ENCODE data around the gene UNC5B.

UNC5B gene

DNA sequence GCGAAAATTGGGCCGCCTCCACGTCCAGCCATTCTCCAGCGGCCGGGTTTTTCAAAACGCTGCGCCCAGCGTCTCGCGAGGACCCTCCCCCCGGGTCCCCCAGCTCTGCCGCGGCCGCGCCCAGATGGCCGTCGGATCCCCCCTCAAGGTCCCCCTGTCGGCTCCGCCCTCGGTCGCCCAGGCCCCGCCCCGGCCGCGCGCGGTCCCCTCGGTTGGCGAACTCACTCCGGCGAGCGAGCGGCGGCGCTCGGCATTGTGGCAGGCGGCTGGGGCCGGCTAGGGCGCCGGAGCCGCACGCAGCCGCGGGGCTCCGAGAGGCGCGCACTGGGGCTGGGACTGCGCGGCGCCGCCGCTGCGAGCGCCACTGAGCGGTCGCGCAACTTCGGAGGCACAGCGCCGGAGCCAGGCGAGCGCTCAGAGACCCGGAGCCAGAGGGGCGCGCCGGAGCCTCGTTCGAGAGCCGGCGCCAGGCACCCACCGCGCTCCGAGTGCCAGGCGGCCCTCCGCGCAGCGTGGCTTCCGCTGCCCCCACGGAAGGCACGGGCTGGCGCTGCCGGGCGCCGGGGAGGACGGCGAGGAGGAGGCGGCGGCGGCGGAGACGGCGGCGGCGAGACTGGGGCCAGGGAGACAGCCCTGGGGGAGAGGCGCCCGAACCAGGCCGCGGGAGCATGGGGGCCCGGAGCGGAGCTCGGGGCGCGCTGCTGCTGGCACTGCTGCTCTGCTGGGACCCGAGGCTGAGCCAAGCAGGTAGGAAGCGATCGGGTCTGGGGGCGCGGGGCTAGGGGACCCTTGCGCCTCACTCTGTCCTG, at the start of gene UNC5B:
TSS of gene UNC5B (plus strand) at position 253 of the 809 bp plus-strand sequence. CDS start at position 669, 416 bp downstream.
- peak; percentile 94 for DNase-seq (ENCODE audit: low spot score)

DNA sequence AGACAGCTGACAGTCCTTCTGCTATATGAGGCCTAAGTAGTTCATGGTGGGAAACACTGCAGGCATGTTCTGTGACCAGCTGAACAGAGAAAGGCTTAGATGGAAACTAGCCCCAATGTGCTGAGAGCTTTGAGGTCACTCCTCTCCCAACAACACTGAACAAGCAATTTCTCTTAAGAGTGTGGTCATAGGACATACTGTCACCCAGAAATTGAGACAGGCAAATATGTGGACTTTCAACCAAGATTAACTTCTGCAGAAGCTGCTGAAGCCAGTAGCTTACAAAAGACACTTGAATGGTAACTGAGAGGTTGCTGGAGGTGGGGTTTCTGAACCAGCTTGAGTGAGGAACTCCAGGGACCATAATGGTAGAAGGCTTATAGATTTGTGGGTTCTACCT, 38.9 kb upstream of the UNC5B start:
- DNase-seq (ENCODE audit: low spot score): no peak

DNA sequence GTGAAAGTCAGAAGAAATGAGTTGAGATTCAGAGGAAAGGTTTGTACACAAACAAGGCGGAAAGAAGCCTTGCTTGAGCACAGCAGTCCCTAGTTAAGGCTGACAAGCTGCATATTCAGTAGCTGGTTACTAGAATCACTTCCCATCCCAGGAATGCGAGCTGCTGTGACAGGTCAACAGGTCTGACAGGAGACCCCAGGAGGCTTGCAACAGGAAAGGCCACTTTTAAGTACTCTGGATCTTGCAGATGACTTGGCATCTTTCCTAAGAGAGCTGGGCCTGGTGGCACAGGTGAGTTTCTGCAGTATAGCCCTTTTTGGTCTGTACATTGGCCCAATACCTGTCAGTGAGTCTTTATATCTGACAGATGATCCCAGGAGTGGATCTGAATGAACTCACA, 35.7 kb upstream of the UNC5B start:
- no peak for DNase-seq (ENCODE audit: low spot score)

DNA sequence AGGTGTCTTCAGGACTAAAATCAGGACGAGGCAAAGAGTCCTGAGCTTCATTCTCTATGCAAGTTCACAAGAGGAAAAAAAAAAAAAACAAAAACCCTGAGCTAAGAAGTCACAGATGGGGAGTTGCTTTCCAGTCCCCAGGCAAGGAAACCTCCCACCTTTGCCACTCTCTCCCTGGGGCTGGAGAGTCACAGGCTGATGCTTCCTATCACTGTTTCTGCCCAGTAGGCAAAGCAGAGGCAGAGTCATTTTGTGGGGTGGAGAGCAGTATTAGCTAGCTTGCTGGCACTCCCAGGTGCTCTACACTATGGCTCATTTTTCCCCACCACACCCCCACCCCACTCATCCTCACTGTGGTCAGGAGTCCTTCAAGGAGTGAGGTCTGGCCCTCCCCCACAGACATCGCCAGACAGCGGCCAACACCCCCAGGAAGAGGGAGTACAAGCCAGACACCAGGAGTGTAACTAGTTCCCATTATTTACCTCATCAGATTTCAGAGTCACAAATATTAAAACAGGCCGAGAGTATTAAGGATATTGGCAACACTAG, 34.6 kb upstream of the UNC5B start:
- no peak for DNase-seq (ENCODE audit: low spot score)

DNA sequence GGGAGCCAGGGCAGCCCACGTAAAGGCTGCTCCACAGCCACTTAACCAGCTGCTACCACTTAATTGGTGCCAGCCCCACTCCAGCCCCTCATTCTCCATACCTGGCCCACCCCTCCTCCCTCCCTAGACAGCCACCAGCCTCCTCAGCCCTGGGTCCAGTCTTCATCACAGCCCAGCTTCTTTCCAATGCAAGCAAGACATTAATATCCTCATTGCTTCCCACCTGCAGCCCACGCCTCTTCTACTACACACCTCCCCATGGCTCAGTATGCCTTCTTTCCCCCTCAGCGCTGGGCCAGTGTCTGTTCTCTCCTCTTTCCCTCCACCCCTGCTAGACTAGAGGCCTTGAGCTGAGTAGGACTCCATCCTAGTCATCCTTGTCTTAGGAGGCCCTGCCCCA, 33.5 kb upstream of the UNC5B start:
- no peak for DNase-seq (ENCODE audit: low spot score)

DNA sequence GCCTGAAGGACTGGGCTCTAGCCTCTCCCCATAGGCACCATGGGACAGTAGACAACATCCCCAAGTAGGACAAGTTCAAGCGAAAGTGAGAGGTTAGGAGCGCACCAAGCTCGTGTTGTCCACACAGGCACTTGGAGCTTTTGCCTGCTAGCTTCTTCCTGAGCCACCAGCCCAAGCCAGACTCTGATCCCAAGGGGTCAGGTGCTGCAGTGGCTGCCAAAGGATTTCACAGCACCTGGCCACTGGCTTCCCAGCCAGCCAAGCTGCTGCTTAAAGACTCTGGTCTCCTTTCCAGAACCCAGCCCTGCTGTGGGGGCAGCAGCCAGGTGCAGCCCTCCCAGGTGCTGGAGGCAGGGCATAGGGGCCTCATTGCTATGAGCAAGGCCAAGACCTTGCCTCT, 33.0 kb upstream of the UNC5B start:
- no peak for DNase-seq (ENCODE audit: low spot score)

DNA sequence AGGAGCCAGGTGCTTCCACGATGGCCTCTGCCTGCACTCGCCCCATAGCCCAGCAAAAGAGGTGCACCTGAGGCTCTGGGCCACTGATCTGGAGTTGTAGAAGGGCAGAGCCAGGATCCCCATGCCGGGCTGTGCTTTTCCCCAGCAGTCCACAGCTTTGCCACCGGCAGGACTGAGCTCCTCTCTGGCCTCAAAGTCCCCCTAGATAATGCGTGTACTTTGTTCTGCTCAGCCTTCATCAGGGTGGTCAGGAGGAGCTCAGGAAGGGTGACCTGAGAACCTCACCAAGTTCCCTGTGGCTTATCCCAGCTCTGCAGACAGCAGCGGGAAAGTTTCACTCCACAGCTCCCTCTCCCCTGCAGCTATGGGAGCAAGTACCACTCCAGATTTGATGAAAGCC, 27.9 kb upstream of the UNC5B start:
- DNase-seq (ENCODE audit: low spot score): no peak

DNA sequence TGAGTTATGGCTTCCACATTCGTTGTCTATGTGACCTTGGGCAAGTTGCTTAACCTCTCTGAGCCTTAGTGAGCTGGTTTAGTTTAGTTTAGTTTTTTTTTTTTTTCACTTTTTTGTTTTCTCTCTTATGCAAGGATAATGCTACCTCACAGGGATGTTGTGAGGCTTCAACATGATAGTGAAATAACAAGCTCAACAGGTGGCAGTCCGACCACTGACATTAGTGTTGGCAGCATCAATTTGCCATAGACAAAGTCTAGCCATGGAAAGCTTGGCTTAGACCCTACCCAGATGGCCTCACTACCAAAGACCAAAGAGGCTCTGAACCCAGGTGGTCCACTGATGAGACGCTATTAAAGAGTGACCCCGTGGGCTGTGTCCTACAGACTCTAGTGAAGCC, 27.2 kb upstream of the UNC5B start:
- DNase-seq (ENCODE audit: low spot score): no peak

DNA sequence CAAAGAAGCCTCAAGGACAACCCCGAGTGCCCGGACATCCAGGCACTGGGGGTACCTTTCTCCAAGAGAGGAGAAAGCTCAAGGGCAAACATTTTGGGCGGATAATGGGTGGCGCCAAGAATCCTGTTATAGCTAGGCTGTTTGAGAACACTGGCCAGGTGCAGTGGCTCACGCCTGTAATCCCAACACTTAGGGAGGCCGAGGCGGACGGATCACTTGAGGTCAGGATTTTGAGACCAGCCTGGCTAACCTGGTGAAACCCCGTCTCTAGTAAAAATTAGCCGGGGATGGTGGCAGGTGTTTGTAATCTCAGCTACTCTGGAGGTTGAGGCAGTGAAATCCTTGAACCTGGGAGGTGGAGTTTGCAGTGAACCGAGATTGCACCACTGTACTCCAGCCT, 25.2 kb upstream of the UNC5B start:
- DNase-seq (ENCODE audit: low spot score): no peak

DNA sequence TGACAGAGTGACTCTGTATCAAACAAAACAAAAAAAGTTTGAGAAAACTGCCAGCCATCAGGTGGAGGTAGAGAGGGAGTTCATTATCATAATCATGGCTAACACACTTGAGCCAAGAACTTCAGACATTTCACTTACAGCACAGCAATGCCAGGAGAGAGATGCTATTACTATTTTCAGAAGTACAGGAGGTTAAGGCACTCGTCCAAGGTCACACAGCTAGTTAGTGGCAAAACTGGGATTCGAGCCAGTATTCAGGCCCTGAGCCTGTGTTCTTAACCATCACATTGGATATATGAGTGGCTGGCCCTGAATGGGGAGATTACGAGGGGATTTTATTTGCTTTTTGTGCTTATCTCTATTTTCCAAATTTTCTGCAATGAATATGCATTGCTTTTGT, 24.8 kb upstream of the UNC5B start:
- no peak for DNase-seq (ENCODE audit: low spot score)

DNA sequence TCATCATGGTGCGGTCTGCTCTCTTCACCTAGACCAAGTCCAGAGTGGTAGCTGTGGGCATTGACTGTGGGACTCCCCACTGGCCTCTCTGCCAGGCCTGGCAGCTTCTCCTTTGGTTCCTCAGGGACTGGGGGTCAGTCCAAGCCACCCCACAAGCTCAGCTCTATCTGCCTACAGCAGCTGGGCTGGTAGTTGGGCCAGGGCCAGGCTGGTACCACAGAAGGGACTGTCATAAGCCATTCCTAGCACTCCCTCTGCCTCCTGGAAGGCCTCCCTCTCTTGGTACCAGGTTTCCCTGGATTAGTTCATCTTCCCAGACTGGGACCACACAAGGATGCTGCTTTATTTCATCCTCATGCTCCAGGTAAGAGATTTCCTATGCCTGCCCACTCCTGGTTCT, 24.2 kb upstream of the UNC5B start:
- DNase-seq (ENCODE audit: low spot score): peak; percentile 26

DNA sequence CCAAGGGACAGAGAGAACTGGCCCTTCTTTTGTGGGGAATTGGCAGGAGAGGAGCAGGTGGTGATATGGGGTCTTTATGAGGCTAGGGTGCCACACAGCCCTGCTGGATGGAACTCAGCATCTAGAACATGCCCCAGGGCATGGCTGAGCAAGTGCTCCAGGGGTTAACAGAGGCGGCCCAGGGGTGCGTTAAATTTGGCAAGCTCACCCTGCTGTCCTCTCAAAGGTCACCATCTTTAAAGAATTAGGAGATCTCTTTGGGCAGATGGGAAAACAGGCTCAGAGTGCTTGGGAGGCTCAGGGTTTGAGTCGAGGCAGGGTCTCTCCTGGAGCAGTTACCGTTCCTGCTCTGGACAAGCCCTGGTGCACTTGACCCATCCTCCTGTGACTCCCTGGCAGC, 21.4 kb upstream of the UNC5B start:
- no peak for DNase-seq (ENCODE audit: low spot score)

DNA sequence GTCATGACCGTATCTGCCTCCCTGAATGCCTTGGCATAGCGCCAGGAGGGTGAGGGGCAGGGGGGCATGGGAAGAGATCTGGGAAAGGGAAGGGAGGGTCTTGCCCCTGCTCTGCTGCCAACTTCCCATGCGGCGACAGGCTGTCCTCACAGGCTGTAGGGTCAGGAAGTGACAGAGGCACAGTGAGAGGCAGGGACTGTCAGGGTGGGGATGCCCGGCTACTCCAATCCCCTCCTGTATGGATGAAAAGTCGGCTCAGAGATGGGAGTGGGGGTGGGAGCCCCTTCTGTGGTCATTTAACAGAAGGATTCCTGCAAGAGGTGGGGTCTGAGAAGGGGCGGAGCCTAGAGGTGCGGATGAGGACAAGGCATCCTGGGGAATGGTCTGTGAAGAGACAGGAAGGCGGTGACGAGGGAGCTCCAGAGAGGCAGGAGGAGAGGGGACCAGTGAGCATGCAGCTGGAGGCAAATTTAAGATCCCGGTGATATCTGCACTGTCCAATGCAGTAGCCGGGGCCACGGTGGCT, 20.8 kb upstream of the UNC5B start:
- no peak for DNase-seq (ENCODE audit: low spot score)

DNA sequence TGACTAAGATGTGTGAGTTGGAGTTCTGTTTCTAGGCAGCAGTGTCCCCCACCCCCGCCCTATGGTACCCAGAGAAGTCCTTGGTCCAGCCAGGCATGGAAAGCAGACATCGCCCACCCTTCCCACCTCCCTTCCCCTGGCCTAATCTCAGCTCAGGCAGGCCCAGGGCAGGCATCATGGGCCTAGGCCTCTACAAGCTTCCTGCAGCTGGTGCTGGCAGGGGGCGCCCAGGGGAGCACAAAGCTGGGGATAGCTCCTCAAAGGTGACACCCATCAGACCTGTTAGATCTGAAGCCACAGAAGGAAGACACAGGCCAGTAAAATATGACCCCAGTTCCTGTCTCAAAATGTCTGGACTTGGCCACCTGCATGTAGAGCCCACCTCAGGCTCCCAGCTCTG, 18.9 kb upstream of the UNC5B start:
- no peak for DNase-seq (ENCODE audit: low spot score)

DNA sequence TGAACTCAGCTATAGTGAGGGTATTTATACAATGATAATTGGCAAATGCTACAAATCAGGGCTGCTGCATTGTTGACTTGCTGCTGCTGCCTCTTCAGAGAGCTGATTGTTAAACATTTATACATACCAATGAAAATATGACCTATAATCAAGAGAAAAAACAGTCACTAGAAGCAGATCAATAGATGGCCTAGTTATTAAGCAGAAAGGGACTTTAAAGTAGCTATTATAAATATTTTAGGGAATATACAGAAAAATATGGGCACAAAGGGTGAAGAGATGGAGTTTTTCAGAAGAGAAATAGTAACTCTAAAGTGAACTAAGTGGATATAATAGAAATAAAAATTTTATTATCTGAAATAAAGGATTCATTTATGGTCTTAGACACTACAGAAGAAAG, 14.4 kb upstream of the UNC5B start:
- no peak for DNase-seq (ENCODE audit: low spot score)

DNA sequence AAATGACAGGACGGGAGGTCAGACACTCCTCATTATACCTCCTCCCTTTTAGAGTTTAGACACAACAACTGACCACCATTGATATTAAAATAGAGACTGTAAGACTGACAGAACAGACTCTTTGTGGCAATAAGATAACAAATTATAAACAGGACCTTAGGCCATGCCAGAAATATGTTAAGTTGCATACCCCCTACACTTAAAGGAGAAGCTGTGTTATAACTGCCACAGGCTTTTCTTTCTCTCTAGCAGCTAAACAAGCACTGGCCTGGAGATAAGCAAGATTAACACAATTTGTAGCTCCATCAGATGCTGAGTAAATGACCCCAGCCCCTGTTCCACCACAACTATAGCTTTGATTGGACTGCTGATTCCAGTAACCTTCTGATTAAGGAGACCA, 10.5 kb upstream of the UNC5B start:
- DNase-seq (ENCODE audit: low spot score): no peak

DNA sequence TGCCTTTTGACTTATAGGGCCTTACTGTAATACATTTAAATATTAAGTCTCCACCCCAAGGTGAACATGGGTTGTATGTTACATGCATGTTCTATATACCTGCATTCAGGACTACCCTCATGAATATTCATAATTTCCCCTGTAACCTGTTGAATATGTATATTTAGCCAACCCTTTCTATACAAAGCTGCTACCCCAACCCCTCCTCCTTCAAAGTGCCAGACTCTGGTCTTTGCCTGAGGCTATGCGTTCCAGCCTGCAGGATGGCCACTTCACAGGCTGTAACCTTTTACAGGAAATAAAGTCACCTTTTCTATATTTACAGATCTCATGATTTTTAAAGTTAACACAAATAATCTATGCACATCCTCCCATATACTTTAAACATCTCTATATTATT, 10.1 kb upstream of the UNC5B start:
- no peak for DNase-seq (ENCODE audit: low spot score)

DNA sequence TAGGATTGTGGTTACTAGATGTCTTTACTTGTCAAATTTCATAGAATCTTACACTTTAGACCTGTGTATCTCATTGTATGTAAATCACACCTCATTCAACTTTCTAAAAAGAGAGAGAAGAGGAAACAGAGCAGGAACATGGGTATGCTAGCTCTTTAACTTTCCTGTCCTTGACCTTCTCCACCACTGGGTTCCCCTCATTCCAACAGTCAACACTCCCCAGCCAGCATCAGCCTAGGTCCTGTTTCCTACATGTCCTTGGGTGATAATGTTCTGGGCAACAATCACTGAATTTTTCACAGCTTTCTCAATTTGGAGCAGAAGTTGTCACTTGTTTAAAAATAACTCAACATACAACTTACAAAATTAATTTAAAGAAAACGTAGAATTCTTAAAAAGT, 9.2 kb upstream of the UNC5B start:
- no peak for DNase-seq (ENCODE audit: low spot score)

DNA sequence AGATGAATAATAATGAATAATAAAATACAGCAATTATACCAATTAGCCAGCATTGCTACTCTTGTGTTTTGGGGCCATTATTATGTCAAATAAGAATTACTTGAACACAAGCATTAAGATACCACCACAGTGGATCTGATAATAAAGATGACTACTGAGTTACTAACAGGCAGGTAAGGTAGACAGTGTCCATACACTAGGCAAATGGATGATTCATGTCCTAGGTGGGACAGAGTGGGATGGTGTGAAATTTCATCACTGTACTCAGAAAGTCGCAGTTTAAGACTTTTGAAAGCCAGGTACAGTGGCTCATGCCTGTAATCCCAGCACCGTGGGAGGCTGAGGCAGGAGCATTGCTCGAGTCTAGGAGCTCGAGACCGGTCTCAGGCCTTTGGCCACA, 8.7 kb upstream of the UNC5B start:
- no peak for DNase-seq (ENCODE audit: low spot score)

DNA sequence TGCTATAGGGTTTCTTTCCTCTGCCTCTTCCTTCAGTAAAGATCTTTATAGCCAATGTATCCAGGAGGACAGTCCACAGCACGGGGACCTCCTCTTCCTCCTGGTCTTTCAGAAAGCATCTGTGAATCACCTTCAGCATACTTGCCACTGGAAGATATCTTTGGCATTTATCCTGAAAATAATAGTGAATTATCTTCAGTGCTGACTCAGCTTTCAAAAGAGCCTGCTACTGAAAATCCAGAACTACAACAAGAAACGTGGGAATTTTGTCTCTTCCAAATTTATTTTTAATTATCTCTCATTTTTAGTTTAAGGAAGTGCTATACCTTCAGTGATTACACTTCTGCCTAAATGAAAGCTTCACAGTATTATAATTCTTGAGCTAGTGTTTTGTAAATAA, 7.6 kb upstream of the UNC5B start:
- DNase-seq (ENCODE audit: low spot score): no peak

DNA sequence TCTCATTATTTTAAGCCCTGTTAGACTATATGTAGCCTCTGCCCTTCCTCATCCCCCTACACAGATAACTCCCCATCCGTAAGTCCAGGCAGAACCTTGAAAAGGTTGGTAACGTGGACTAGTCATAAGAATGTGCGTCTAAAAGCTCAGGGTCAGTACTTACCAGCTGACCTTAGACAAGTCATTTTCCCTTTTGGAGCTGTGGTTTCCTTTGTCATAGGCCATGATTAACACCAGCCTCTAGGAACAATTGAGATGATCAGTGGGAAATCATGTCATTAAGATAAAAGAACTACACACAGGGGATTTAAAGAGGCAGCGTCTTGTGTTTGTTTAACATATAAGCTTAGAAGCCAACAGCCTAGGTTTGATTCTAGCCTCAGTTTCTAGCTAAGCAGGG, 6.9 kb upstream of the UNC5B start:
- DNase-seq (ENCODE audit: low spot score): no peak

DNA sequence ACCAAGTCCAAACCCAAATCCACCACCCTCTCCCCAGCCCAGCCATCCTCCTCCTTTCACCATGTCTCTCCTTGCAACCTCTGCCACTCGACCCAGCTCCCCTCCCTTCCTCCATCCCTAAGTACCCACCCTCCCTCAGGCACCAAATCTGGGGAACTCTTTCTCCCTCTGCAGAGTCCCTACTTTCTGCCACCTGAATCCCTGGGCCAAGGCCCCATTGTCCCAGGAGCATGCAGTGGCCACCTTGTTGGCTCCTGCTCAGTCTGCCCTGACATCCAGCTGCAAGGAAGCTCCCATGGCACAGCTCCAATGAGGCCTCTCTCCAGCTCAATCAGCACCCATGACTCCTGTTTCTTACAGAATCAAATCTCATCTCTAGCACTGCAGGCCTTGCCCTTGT, 5.5 kb upstream of the UNC5B start:
- DNase-seq (ENCODE audit: low spot score): no peak

DNA sequence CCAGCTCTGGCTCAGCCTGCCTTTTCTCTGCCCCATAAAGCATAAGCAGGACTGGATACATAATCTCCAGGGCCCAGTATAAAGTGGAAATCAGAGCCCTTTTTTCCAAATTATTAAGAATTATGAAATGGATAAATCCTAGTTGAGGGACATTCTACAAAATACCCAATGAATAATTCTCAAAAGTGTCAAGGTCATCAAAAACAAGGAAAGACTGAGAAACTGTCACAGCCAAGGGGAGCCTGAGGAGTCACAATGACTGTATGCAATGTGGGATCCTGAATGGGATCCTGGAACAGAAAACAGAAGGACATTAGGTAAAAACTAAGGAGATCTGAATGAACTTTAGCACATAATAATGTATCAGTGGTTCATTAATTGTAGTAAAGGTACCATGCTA, 4.8 kb upstream of the UNC5B start:
- no peak for DNase-seq (ENCODE audit: low spot score)

DNA sequence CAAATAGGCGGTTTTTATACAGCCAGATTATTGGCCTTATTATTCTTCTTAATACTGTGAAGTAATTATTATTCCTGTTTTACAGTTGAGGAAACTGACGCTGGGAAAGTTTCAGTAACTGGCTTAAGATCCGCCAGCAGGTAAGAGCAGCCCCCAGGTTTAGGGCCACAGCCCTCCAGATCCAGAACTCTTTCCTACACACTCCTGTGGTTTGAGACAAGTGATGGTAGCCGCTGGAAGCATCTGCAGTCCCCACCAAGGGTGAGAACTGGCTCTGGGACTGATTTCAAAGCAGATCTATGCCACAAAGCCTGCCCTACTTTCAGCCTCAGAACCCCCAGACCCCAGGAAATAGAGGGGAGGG, 3.0 kb upstream of the UNC5B start:
- no peak for DNase-seq (ENCODE audit: low spot score)
